HepG2 (cell line): Measurements from ENCODE around the gene TKTL2. TPM values are rescaled to one million over a fixed set of nuclear protein-coding genes. Genes with fewer than 3 reads are reported as not detected.

Experiments
- CHCHD3 ChIP-seq: sonication (generic); formaldehyde crosslinking; IDR thresholded peaks from 2 replicates; pipeline ENCODE4 v1.8.0; 2022; ENCODE audit warnings: mild to moderate bottlenecking, missing genetic modification reagents, moderate library complexity
- ETS1 ChIP-seq: sonication (generic); formaldehyde crosslinking; IDR thresholded peaks from 2 replicates; pipeline ENCODE4 v1.4.0; 2020; ENCODE audit warnings: missing genetic modification reagents
- HIVEP1 ChIP-seq: sonication (generic); formaldehyde crosslinking; IDR thresholded peaks from 2 replicates; pipeline ENCODE4 v1.4.0; 2020; ENCODE audit warnings: mild to moderate bottlenecking, missing genetic modification reagents
- IRF1 ChIP-seq: sonication (generic); formaldehyde crosslinking; IDR thresholded peaks from 2 replicates; pipeline ENCODE4 v1.4.0; 2020; ENCODE audit warnings: low read depth, mild to moderate bottlenecking, missing genetic modification reagents
- KLF9 ChIP-seq: IDR thresholded peaks from 2 replicates; pipeline ENCODE4 v1.6.1; 2016; ENCODE audit warnings: low read depth
- MXD4 ChIP-seq: IDR thresholded peaks from 2 replicates; pipeline ENCODE4 v1.6.1; 2016; ENCODE audit warnings: mild to moderate bottlenecking, missing biosample characterization, missing genetic modification reagents
- NFATC3 ChIP-seq: sonication (generic); formaldehyde crosslinking; IDR thresholded peaks from 2 replicates; pipeline ENCODE4 v1.5.1; 2020; ENCODE audit warnings: mild to moderate bottlenecking, missing genetic modification reagents
- NR2F6 ChIP-seq, 2 experiments: IDR thresholded peaks; 2 replicates each; pipeline ENCODE4 v1.6.1; 2016; ENCODE audit warnings: antibody characterized with exemption in 1 of 2, mild to moderate bottlenecking in 1 of 2
- ZFP36 ChIP-seq: fragments of 150-350 bp; IDR thresholded peaks from 2 replicates; pipeline ENCODE4 v1.6.1; 2018; ENCODE audit warnings: borderline replicate concordance, low read length, low read depth; ENCODE audit not compliant: partially characterized antibody
- ZFX ChIP-seq: sonication (generic); formaldehyde crosslinking; IDR thresholded peaks from 2 replicates; pipeline ENCODE4 v1.4.0; 2020; ENCODE audit warnings: mild to moderate bottlenecking, low read depth, missing genetic modification reagents, moderate library complexity
- ZNF224 ChIP-seq: sonication (generic); formaldehyde crosslinking; IDR thresholded peaks from 2 replicates; pipeline ENCODE4 v1.5.0; 2020; ENCODE audit warnings: mild to moderate bottlenecking, missing genetic modification reagents
- ZNF260 ChIP-seq: sonication (generic); formaldehyde crosslinking; IDR thresholded peaks from 2 replicates; pipeline ENCODE4 v1.4.0; 2020; ENCODE audit warnings: missing genetic modification reagents, low read depth, mild to moderate bottlenecking, borderline replicate concordance
- ZNF407 ChIP-seq: sonication (generic); formaldehyde crosslinking; IDR thresholded peaks from one replicate; pipeline ENCODE4 v1.5.1; 2020; ENCODE audit warnings: mild to moderate bottlenecking, missing genetic modification reagents; ENCODE audit errors: not compliant biosample characterization
- ZNF616 ChIP-seq: sonication (generic); formaldehyde crosslinking; IDR thresholded peaks from 2 replicates; pipeline ENCODE4 v1.5.0; 2020; ENCODE audit warnings: low read depth, mild to moderate bottlenecking, missing genetic modification reagents
- ZNF678 ChIP-seq: sonication (generic); formaldehyde crosslinking; IDR thresholded peaks from 2 replicates; pipeline ENCODE4 v1.4.0; 2020; ENCODE audit warnings: mild to moderate bottlenecking, missing genetic modification reagents
- polyA plus RNA-seq, 8 experiments: library from polyadenylated mRNA; depleted of rRNA in 3 of 8; stranded (reverse) in 7 of 8; unstranded in 1 of 8; fragments of >200 nt; fragmentation: Illumina TruSeq in 4 of 8; extraction: Trizol in 4 of 8; gene quantifications; 2 replicates each; pipeline versions ENCODE4 v1.2.1 to v1.2.3, GENCODE V29; 2011 to 2016; ENCODE audit warnings: low read depth in 4 of 8, missing spikeins in 1 of 8, mixed read lengths in 1 of 8; ENCODE audit not compliant: insufficient read depth in 1 of 8
- total RNA-seq, 5 experiments: library from RNA; depleted of rRNA; stranded (reverse); fragments of >200 nt; fragmentation: Illumina TruSeq; extraction: Trizol; gene quantifications; 2 replicates each; pipeline ENCODE4 v1.2.3, GENCODE V29; 2016; ENCODE audit warnings: low read depth in 1 of 5

The TKTL2 gene
- total and polyA plus RNA-seq, 2 of the 13 experiments (the other 11 are each of a cell fraction or from before 2014, with no cell fraction given): not detected

- TF ChIP-seq ZNF224 (CRISPR knock-in tag) (peak; percentile 94), ZNF407 (CRISPR knock-in tag) (peak; percentile 75), MXD4 (CRISPR knock-in tag) (peak; percentile 99), ZNF678 (CRISPR knock-in tag) (peak; percentile 74; the same call in 1 of the 2 replicates), CHCHD3 (CRISPR knock-in tag) (no peak), HIVEP1 (CRISPR knock-in tag) (peak; percentile 65; the same call in 1 of the 2 replicates), KLF9 (CRISPR knock-in tag) (peak; percentile 91; the same call in 1 of the 2 replicates), ETS1 (no peak), ZFP36 (no peak), ZNF260 (CRISPR knock-in tag) (no peak), ZNF616 (peak; percentile 84; the same call in 1 of the 2 replicates), IRF1 (CRISPR knock-in tag) (no peak), NFATC3 (CRISPR knock-in tag) (peak; percentile 20; the same call in 1 of the 2 replicates), NR2F6 (IDR thresholded peaks at IDR 0.05) (no peak), NR2F6 (CRISPR knock-in tag; IDR thresholded peaks at IDR 0.05) (peak; percentile 68; the same call in 1 of the 2 replicates), ZFX (peak; percentile 94)
These were observed 21.0 kb upstream of the TKTL2 start, which contains the start of gene TMA16 (continued) for GRCh38 chr4:163494360-163495241.
